ENCODE data around the gene PLD2.

PLD2 gene

GRCh38 chr17:4806777-4807604 lies at the start of gene PLD2:
Gene PLD2, plus strand, starts transcription at chr17:4807152. Its CDS starts 621 bp downstream, at chr17:4807773.
- DNase-seq, result peak; percentile 89

- no peak for DNase-seq
Measured at GRCh38 chr17:4759776-4760236, 47.1 kb upstream of the PLD2 start.

GRCh38 chr17:4764595-4764994 lies 42.4 kb upstream of the PLD2 start:
- DNase-seq, result no peak

GRCh38 chr17:4766201-4766600 lies 40.8 kb upstream of the PLD2 start:
- no peak for DNase-seq

- DNase-seq, result no peak
Measured at GRCh38 chr17:4766723-4767122, 40.2 kb upstream of the PLD2 start.

- no peak for DNase-seq
Measured at GRCh38 chr17:4768298-4768697, 38.7 kb upstream of the PLD2 start.

GRCh38 chr17:4769628-4770027 lies 37.3 kb upstream of the PLD2 start:
- no peak for DNase-seq

- no peak for DNase-seq
Measured at GRCh38 chr17:4771519-4772234, 35.3 kb upstream of the PLD2 start, which contains the start of gene TM4SF5. Gene TM4SF5, plus strand, starts transcription at chr17:4771886. Its CDS starts 37 bp downstream, at chr17:4771923.

- no peak for DNase-seq
Measured at GRCh38 chr17:4772235-4772613, 34.7 kb upstream of the PLD2 start.

- DNase-seq, result no peak
Measured at GRCh38 chr17:4777969-4778760, 28.8 kb upstream of the PLD2 start.

GRCh38 chr17:4780325-4780955 lies 26.5 kb upstream of the PLD2 start:
- no peak for DNase-seq

- no peak for DNase-seq
Measured at GRCh38 chr17:4782652-4783051, 24.3 kb upstream of the PLD2 start.

GRCh38 chr17:4785311-4786105 lies 21.4 kb upstream of the PLD2 start:
- DNase-seq, result no peak

- DNase-seq, result no peak
Measured at GRCh38 chr17:4786106-4786511, 20.8 kb upstream of the PLD2 start, which contains the start of gene VMO1. Gene VMO1, minus strand, starts transcription at chr17:4786364. Its CDS starts 12 bp downstream, at chr17:4786352.

- DNase-seq, result no peak
Measured at GRCh38 chr17:4786516-4786915, 20.4 kb upstream of the PLD2 start.

GRCh38 chr17:4788159-4788806 lies 18.7 kb upstream of the PLD2 start:
- no peak for DNase-seq

- DNase-seq, result no peak
Measured at GRCh38 chr17:4788807-4789700, 17.9 kb upstream of the PLD2 start, which contains the start of gene GLTPD2. Gene GLTPD2, plus strand, starts transcription at chr17:4788964. Its CDS starts 48 bp downstream, at chr17:4789012.

- DNase-seq, result no peak
Measured at GRCh38 chr17:4789701-4789950, 17.3 kb upstream of the PLD2 start.

- DNase-seq, result peak; percentile 85
Measured at GRCh38 chr17:4789951-4790704, 16.8 kb upstream of the PLD2 start.

- DNase-seq, result no peak
Measured at GRCh38 chr17:4790705-4791088, 16.3 kb upstream of the PLD2 start.
